Measurements from ENCODE around the gene DNMT3L.
"Not testable (repeated sequence)": the region's sequence is repeated elsewhere in the genome, so short reads cannot be mapped to it uniquely, and the experiment has no call there.

The DNMT3L gene

DNA sequence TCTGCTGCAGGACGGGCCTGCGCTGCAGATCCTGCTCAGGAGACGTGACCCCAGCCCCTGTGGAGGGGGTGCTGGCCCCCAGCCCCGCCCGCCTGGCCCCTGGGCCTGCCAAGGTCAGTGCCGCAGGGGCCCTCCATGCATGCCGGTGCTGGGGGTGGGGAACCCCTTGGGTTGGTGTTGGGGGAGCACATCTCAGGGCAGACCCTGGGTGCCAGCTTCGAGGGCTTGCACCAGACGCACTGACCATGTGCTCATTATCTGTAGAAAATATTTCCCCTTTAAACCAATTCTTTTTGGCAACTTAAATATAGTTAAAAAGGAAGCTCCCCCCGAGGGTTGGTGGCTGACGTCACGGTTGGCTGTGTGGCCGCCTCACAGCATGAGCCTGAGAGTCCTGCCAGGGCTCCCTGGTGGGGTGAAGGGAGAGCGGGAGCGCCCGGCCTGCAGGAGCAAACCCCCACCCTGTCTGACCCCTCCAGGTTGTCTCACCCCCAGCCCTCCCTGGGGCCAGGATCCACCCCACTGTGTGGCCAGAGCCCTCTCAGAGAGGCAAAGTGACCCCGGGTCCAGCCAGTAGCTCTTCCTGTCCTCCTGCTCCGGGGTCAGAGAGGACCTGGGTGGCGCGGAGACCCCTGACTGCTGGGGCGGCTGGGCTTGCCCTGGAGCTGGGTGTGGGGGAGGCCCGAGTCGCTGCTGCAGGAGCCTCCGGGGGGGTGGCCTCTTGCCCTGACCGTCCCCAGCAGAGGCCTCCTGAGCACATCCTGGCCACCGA lies 32.9 kb upstream of the DNMT3L start:
- DNase-seq (ENCODE audit: low spot score): no peak

DNA sequence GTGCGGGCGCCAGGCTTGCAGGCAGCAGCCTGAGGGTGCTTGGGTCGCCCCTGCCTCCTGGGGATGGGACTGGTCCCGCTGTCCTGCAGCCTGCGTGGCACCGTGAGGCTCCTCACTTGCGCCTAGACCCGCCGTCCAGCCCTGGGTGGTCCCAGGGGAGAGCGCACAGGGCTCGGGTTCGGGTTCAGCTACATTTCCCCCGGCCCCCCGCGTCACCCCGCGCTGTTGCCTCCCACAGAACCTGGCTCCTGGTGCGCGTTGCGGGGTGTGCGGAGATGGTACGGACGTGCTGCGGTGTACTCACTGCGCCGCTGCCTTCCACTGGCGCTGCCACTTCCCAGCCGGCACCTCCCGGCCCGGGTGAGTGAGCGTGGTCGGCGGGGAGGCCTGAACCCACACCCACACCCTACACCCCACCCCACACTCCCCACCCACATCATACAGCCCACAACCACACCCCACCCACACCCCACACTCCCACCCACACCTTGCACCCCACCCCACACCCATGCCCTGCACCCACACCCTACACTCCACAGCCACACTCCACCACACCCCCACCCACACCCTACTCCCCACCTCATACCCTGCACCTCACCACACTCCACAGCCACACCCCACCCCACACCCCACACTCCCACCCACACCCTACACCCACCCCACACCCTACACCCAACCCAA lies 32.0 kb upstream of the DNMT3L start:
- no peak for DNase-seq (ENCODE audit: low spot score)

GRCh38 chr21:44292812-44293195 lies 31.1 kb upstream of the DNMT3L start:
- no peak for DNase-seq (ENCODE audit: low spot score)

DNA sequence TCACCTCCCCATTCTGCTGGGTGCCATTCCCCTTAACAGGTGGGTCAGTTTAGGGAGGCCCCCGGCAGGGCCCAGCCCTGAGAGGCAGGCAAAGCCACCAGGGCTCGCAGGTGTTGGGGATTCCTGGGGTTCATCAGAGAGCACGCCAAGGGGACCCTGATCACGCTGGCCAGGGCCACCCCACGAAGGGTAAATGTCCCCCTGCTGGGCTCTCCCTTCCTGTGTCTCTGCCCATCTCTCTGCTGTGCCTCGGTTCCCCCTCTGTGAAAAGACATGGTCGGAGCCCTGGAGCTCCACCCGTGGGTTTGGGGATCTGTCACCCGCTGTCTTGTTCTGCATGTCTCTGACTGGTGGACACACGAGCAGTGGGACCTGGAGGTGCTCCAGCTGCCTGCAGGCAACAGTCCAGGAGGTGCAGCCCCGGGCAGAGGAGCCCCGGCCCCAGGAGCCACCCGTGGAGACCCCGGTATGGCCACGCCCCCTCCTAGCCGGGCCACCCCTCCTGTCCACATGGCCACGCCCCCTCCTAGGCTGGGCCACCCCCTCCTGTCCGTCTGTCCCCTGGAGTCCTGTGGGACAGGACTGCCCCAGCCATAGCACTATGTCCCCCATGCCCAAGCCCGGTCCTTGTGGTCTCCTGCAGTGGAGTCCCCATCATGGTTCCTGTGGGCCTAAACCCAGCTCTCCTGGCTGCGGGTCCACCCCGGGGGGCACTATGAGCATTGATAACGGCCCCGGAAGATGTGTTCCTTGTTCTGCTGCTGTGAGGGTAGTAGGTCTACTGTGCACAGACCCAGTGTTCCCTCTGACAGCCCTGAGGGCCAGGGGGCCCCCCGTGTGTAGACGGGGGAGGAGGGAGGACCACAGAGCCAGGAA lies 30.5 kb upstream of the DNMT3L start:
- peak; percentile 11 for DNase-seq (ENCODE audit: low spot score)

- DNase-seq (ENCODE audit: low spot score): no peak
Measured at GRCh38 chr21:44291078-44291935, 29.6 kb upstream of the DNMT3L start.

GRCh38 chr21:44290327-44291077 lies 28.8 kb upstream of the DNMT3L start:
- no peak for DNase-seq (ENCODE audit: low spot score)

- DNase-seq (ENCODE audit: low spot score): no peak
Measured at GRCh38 chr21:44289381-44290010, 27.8 kb upstream of the DNMT3L start.

DNA sequence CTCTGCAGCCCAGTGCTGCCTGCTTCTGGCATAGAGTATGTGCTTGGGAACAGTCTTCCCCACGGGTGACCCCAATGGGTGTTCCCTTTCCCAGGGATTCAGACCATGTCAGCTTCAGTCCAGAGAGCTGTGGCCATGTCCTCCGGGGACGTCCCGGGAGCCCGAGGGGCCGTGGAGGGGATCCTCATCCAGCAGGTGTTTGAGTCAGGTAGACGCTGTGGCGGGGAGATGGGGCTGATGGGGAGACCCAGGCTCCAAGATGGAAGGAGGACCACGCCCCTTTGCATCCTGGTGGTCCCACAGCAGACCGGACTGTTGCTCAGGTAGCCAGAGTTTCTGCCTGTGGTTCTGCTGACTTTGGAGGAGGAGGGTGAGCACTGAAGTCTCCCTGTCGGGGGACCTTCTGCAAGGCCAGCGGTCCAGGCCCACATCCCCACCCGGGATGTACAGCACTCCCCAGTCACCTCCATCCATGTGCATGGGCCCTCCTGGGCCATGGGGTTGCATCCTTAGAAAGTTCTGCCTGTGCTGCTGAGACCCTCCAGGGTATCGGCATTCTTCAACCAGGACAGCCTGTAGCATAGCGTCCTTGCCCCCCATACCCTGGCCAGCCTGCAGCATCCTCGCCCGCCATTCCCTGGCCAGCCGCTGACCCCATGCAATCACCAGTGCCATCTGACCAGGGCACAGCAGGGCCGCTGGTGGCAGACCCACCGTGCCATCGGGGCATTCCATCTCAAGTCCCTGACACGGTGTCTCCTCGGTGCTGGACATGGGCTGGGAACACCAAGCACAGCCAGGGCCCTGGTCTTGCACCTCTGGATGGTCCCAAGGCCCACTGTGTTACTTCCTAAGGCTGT lies 26.8 kb upstream of the DNMT3L start:
- DNase-seq (ENCODE audit: low spot score): no peak

- DNase-seq (ENCODE audit: low spot score): no peak
Measured at GRCh38 chr21:44286716-44287632, 25.3 kb upstream of the DNMT3L start.

- no peak for DNase-seq (ENCODE audit: low spot score)
Measured at GRCh38 chr21:44286086-44286715, 24.5 kb upstream of the DNMT3L start.

DNA sequence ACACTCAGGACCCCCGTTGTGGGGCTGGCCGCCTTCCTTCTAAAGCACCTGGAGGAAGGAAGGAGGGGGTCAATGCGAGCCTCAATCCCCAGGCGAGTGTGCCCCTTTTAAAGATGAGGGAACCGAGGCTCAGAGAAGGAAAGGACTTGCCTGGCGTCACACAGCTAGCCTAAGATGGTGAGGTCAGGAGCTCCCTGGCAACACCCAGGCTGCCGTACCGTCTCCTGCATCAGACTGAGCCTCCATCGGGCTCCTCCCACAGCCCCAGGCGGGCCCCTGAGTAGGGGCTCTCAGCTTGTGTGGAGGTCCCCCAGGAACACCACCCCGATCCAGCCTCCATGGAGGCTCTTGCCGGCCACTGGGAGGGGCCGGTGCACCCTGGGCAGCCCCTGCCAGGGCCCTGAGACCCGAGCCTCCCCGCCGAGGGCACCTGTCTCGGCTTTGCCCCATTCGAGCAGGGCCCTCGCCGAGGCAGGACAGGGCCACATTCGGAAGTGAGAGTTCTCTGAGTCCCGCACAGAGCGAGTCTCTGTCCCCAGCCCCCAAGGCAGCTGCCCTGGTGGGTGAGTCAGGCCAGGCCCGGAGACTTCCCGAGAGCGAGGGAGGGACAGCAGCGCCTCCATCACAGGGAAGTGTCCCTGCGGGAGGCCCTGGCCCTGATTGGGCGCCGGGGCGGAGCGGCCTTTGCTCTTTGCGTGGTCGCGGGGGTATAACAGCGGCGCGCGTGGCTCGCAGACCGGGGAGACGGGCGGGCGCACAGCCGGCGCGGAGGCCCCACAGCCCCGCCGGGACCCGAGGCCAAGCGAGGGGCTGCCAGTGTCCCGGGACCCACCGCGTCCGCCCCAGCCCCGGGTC lies 23.7 kb upstream of the DNMT3L start, which contains the start of gene AIRE:
TSS of gene AIRE (plus strand) at position 739 of the 855 bp plus-strand sequence. CDS start 131 bp downstream, outside the sequence.
- no peak for DNase-seq (ENCODE audit: low spot score)

GRCh38 chr21:44283948-44284347 lies 22.3 kb upstream of the DNMT3L start:
- DNase-seq (ENCODE audit: low spot score): no peak

DNA sequence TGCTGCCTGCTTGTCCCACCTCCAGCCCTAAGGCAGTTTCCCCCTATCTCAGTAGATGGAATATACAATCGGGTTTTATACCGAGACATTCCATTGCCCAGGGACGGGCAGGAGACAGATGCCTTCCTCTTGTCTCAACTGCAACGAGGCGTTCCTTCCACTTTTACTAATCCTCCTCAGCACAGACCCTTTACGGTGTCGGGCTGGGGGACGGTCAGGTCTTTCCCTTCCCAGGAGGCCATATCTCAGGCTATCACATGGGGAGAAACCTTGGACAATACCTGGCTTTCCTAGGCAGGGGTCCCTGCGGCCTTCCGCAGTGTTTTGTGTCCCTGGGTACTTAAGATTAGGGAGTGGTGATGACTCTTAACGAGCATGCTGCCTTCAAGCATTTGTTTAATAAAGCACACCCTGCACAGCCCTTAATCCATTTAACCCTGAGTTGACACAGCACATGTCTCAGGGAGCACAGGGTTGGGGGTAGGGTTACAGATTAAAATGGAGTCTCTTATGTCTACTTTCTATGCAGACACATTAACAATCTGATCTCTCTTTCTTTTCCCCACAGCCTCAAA lies 21.6 kb upstream of the DNMT3L start:
- not testable (repeated sequence) for DNase-seq (ENCODE audit: low spot score)

DNA sequence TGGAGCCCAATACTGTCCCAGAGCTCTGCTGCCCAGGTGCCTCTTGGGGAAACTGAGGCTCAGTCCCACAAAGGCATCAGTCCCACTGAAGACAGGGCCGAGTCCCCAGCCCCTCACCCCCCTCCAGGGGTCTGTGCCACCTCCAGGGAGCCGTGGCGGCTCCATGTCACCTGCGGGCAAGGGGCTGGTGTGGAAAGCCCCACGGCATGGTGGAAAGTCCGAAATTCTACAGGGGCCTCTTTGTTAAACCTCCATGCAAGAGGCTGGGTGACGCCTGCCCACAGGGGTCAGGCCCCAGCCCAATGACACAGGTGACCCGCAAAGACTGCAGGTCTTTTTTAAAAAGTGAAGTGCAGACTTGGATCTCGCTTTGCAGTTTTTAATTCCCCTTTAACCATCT lies 20.7 kb upstream of the DNMT3L start:
- no peak for DNase-seq (ENCODE audit: low spot score)

DNA sequence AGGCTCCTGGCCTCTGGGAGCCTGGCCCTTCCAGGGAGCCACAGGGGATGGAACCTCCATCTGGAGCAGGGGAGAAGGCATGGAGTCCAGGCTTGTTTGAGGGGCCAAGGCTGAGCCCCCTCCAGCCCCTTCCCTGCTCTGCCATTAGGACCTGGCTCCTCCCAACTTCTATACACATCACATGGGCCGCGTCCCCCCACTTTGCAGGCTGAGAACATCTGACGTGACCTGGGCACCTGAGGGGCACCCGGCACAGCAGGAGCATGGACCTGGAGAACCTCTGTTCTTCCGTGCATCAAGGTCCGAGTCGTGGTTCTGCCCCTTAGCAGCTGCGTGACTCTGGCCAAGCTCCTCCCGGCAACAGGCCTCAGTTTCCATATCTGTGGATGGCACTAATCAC lies 20.1 kb upstream of the DNMT3L start:
- DNase-seq (ENCODE audit: low spot score): no peak

All from COLO829 (cell line).